Mesenchymal stem cell (in vitro differentiated cells and primary cell): Measurements from ENCODE around the gene CASKIN2.
"Not testable (repeated sequence)": the region's sequence is repeated elsewhere in the genome, so short reads cannot be mapped to it uniquely, and the experiment has no call there.

Experiments
- DNase-seq: peaks from one replicate; pipeline ENCODE4 v3.0.0-alpha.2; 2013
- H2AFZ ChIP-seq: one replicate; pipeline ENCODE4 v1.6.1; 2013; ENCODE audit warnings: low read depth, mild to moderate bottlenecking, control low read depth, inconsistent platforms, low read length, moderate library complexity
- H2AK5ac ChIP-seq: 2 replicates; pipeline ENCODE4 v1.6.1; 2013; ENCODE audit warnings: low read length, moderate library complexity, mild to moderate bottlenecking, inconsistent platforms; ENCODE audit not compliant: severe bottlenecking
- H2BK120ac ChIP-seq: one replicate; pipeline ENCODE4 v1.6.1; 2013; ENCODE audit warnings: low read depth, mild to moderate bottlenecking, inconsistent platforms, low read length, moderate library complexity
- H2BK12ac ChIP-seq, 2 experiments: one replicate each; pipeline ENCODE4 v1.6.1; 2013; ENCODE audit warnings: inconsistent platforms in 2 of 2, low read length in 2 of 2, mild to moderate bottlenecking in 2 of 2, moderate library complexity in 2 of 2, control low read depth in 1 of 2
- H2BK15ac ChIP-seq: one replicate; pipeline ENCODE4 v1.6.1; 2013; ENCODE audit warnings: mild to moderate bottlenecking, low read depth, inconsistent platforms; ENCODE audit not compliant: poor library complexity, severe bottlenecking
- H2BK5ac ChIP-seq: 2 replicates; pipeline ENCODE4 v1.6.1; 2013; ENCODE audit warnings: low read depth, mild to moderate bottlenecking, low read length, control low read depth, inconsistent platforms; ENCODE audit not compliant: poor library complexity, severe bottlenecking
- H3K14ac ChIP-seq, 2 experiments: one replicate each; pipeline ENCODE4 v1.6.1; 2013; ENCODE audit warnings: inconsistent platforms in 2 of 2, low read length in 2 of 2, control low read depth in 1 of 2, mild to moderate bottlenecking in 1 of 2, moderate library complexity in 1 of 2
- H3K18ac ChIP-seq, 2 experiments: one replicate each; pipeline ENCODE4 v1.6.1; 2013; ENCODE audit warnings: inconsistent platforms in 2 of 2, low read length in 2 of 2, control low read depth in 1 of 2, low read depth in 1 of 2, mild to moderate bottlenecking in 1 of 2
- H3K23ac ChIP-seq, 2 experiments: one replicate each; pipeline ENCODE4 v1.6.1; 2013; ENCODE audit warnings: inconsistent platforms in 2 of 2, low read length in 2 of 2, mild to moderate bottlenecking in 2 of 2, moderate library complexity in 2 of 2, control low read depth in 1 of 2
- H3K27ac ChIP-seq: 2 replicates; pipeline ENCODE4 v1.5.1; 2013; ENCODE audit warnings: mild to moderate bottlenecking, moderate library complexity, low read length, control low read depth, inconsistent platforms; ENCODE audit not compliant: poor library complexity, severe bottlenecking
- H3K27me3 ChIP-seq, 2 experiments: 2 replicates each; pipeline versions ENCODE4 v1.6.1 to v1.7.0; 2013; ENCODE audit warnings: low read length in 2 of 2, mild to moderate bottlenecking in 2 of 2, moderate library complexity in 2 of 2, control low read depth in 1 of 2, inconsistent platforms in 1 of 2; ENCODE audit not compliant: control insufficient read depth in 1 of 2, insufficient read depth in 1 of 2
- H3K36me3 ChIP-seq, 2 experiments: 2 replicates each; pipeline versions ENCODE4 v1.6.1 to v1.7.0; 2013; ENCODE audit warnings: low read length in 2 of 2, control low read depth in 1 of 2, inconsistent platforms in 1 of 2, low read depth in 1 of 2, mild to moderate bottlenecking in 1 of 2; ENCODE audit not compliant: insufficient read depth in 2 of 2, control insufficient read depth in 1 of 2
- H3K4ac ChIP-seq, 2 experiments: one replicate each; pipeline ENCODE4 v1.6.1; 2013; ENCODE audit warnings: inconsistent platforms in 2 of 2, low read length in 2 of 2, mild to moderate bottlenecking in 2 of 2, moderate library complexity in 2 of 2, control low read depth in 1 of 2, low read depth in 1 of 2
- H3K4me1 ChIP-seq: 2 replicates; pipeline ENCODE4 v1.6.1; 2013; ENCODE audit warnings: low read depth, low read length, control low read depth; ENCODE audit not compliant: control insufficient read depth, insufficient read depth
- H3K4me2 ChIP-seq: 2 replicates; pipeline ENCODE4 v1.6.1; 2013; ENCODE audit warnings: low read length, mild to moderate bottlenecking, inconsistent platforms; ENCODE audit not compliant: poor library complexity, severe bottlenecking
- H3K4me3 ChIP-seq, 2 experiments: 2 replicates each; pipeline versions ENCODE4 v1.5.1 to v1.7.0; 2013; ENCODE audit warnings: low read length in 2 of 2, mild to moderate bottlenecking in 2 of 2, control low read depth in 1 of 2, low read depth in 1 of 2; ENCODE audit not compliant: insufficient read depth in 1 of 2
- H3K79me1 ChIP-seq: replicated peaks from 2 replicates; pipeline ENCODE4 v1.6.1; 2013; ENCODE audit warnings: mild to moderate bottlenecking, control low read depth, low read length, inconsistent platforms; ENCODE audit not compliant: poor library complexity, severe bottlenecking
- H3K9ac ChIP-seq: 2 replicates; pipeline ENCODE4 v1.7.0; 2013; ENCODE audit warnings: mild to moderate bottlenecking, low read length, moderate library complexity
- H3K9me3 ChIP-seq: 2 replicates; pipeline ENCODE4 v1.7.0; 2013; ENCODE audit warnings: mild to moderate bottlenecking, low read length; ENCODE audit not compliant: control insufficient read depth
- H4K8ac ChIP-seq: one replicate; pipeline ENCODE4 v1.6.1; 2013; ENCODE audit warnings: inconsistent platforms, mild to moderate bottlenecking, low read length, moderate library complexity
- H4K91ac ChIP-seq: one replicate; pipeline ENCODE4 v1.6.1; 2013; ENCODE audit warnings: mild to moderate bottlenecking, low read length, inconsistent platforms
- WGBS: methylation state at CpG from one replicate; pipeline ENCODE4 v1.1.7; 2013; ENCODE audit warnings: mixed read lengths; 5-methylcytosine and 5-hydroxymethylcytosine counted together

CASKIN2 gene

DNA sequence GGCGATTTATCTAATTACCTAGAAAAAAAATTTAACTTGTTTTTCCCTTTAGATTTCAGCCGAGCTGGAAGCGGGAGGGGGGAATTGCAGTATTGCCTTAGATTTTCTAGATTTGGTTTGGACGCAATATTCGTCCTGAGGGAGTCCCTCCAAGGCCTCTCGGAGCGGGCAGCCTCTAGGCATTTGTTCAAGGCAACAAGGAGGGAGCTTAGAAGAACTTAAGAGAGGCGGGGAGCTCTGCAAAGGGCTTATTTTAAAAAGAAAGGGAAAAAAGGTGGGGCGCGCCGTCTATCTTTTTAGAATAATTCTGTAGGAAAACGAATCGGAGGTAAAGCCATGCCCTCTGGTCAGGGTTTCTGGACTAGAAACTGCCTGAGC, 59.3 kb downstream of the CASKIN2 start:
- H3K9me3 ChIP-seq = no peaks in the 10 kb centered on the region
- peak overlapping the region; percentile 55 for H3K4me2 ChIP-seq
- H2BK12ac ChIP-seq = no peak overlapping the region
- no peak overlapping the region for H4K91ac ChIP-seq
- peaks cover 17% of the 10 kb centered on the region for H3K79me1 ChIP-seq
- H2BK5ac ChIP-seq = no peak overlapping the region
- H2AK5ac ChIP-seq = no peak overlapping the region
- H3K23ac ChIP-seq = no peak overlapping the region
- H3K36me3 ChIP-seq = no peaks in the 10 kb centered on the region
- 10% methylated on average over 12 of the region's 13 CpGs for WGBS
- peak overlapping the region in 1 of 2 experiments; percentile 50 for H3K4ac ChIP-seq
- no peak for DNase-seq
- no peaks in the 10 kb centered on the region for H3K27me3 ChIP-seq
- peak overlapping the region; percentile 15 to 41 for H3K18ac ChIP-seq
- H3K4me3 ChIP-seq = peak overlapping the region in 1 of 2 experiments; percentile 96
- peak overlapping the region; percentile 99 for H3K9ac ChIP-seq
- H3K27ac ChIP-seq = peak overlapping the region; percentile 68
- no peak overlapping the region for H2AFZ ChIP-seq
- peaks cover 9% of the 10 kb centered on the region for H3K4me1 ChIP-seq
- H3K14ac ChIP-seq = no peak overlapping the region
- H4K8ac ChIP-seq = peak overlapping the region; percentile 71
- H2BK15ac ChIP-seq = peak overlapping the region; percentile 16
- H2BK120ac ChIP-seq = no peak overlapping the region

DNA sequence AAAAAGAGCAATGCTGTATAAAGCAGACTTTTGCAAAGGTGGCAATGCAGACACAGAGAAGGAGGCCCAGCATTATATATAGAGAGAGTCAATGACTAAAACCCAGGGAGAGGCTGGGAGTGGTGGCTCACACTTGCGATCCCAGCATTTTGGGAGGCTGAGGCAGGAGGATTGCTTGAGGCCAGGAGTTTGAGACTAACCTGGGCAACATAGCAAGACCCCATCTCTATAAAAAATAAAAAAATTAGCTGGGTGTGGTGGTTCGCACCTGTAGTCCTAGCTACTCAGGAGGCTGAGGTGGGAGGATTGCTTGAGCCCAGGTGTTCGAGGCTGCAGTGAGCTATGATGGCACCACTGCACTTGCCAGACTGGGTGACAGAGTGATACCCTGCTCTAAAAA, 60.7 kb downstream of the CASKIN2 start:
- H3K14ac ChIP-seq, H4K8ac ChIP-seq, H2BK5ac ChIP-seq, H2AFZ ChIP-seq, H3K4me1 ChIP-seq, H2BK12ac ChIP-seq, H3K23ac ChIP-seq, H3K9me3 ChIP-seq, H2BK120ac ChIP-seq, H4K91ac ChIP-seq, DNase-seq, H2AK5ac ChIP-seq, H3K4ac ChIP-seq, H2BK15ac ChIP-seq, H3K36me3 ChIP-seq, H3K4me3 ChIP-seq, H3K27me3 ChIP-seq, H3K18ac ChIP-seq, H3K4me2 ChIP-seq, H3K9ac ChIP-seq: not testable (repeated sequence)
- Histone ChIP-seq H3K27ac (peak overlapping the region; percentile 79), H3K79me1 (peaks cover 14% of the 10 kb centered on the region)
- WGBS = 90% methylated on average over 2 of the region's 3 CpGs

DNA sequence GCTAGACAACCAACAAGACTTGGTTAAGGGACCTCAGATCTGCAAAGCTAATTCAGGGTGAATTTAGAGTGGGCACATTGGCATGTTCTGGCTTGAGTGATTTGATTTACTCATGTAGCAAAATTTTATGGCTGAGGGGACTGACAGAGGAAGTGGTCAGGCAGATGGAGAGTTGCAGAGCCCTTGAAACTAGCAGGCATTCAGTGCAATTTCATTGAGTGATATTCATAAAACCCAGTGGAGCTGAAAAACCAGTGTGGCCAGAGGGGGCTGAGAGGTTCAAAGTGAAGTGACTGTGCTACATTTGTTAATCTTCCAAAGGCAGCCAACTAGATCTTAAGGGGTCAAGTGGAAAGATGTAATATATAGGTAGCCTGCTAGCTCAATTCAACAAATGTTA, 61.1 kb downstream of the CASKIN2 start:
- no peak overlapping the region for H2AFZ ChIP-seq

DNA sequence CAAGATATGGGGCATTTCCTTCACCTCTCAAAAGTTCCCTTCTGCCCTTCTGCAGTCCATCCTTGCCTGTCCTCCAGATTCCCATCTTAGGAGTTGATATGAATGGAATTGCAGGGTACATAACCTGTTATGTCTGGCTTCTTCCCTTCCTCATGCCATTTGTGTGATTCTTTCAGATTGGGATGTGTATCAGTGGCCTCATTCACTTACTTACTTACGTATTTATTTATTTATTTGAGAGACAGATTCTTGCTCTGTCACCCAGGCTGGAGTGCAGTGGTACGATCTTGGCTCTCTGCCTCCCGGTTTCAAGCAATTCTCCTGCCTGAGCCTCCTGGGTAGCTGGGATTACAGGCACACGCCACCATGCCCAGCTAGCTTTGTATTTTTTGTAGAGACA, 65.1 kb downstream of the CASKIN2 start:
- DNase-seq = no peak
- no peak overlapping the region for H2BK12ac ChIP-seq
- H3K79me1 ChIP-seq = no peaks in the 10 kb centered on the region
- no peak overlapping the region for H2AK5ac ChIP-seq
- no peak overlapping the region for H3K18ac ChIP-seq
- no peak overlapping the region for H3K4me2 ChIP-seq
- no peak overlapping the region for H3K23ac ChIP-seq
- H3K27ac ChIP-seq = no peak overlapping the region
- H4K8ac ChIP-seq = no peak overlapping the region
- no peak overlapping the region for H2BK5ac ChIP-seq
- H3K9me3 ChIP-seq = no peaks in the 10 kb centered on the region
- H3K4me3 ChIP-seq = no peak overlapping the region
- H3K4me1 ChIP-seq = peaks cover 9% of the 10 kb centered on the region
- H3K4ac ChIP-seq = no peak overlapping the region
- H2BK120ac ChIP-seq = no peak overlapping the region
- no peak overlapping the region for H3K14ac ChIP-seq
- no peak overlapping the region for H2BK15ac ChIP-seq
- H2AFZ ChIP-seq = no peak overlapping the region
- H3K9ac ChIP-seq = no peak overlapping the region
- no peak overlapping the region for H4K91ac ChIP-seq
- no peaks in the 10 kb centered on the region for H3K27me3 ChIP-seq
- WGBS = 99% methylated on average over 4 of the region's 4 CpGs
- no peaks in the 10 kb centered on the region for H3K36me3 ChIP-seq

More for the DNA sequence above, 61.1 kb downstream of the CASKIN2 start:
- H2BK15ac ChIP-seq = no peak overlapping the region
- H3K18ac ChIP-seq = no peak overlapping the region
- no peak overlapping the region for H4K8ac ChIP-seq
- peak overlapping the region; percentile 79 for H3K27ac ChIP-seq
- H3K79me1 ChIP-seq = peaks cover 12% of the 10 kb centered on the region
- H3K36me3 ChIP-seq = no peaks in the 10 kb centered on the region
- peaks cover 9% of the 10 kb centered on the region for H3K4me1 ChIP-seq
- no peak overlapping the region for H3K4me2 ChIP-seq
- no peak overlapping the region for H2BK120ac ChIP-seq
- H2BK12ac ChIP-seq = no peak overlapping the region
- no peak overlapping the region for H3K23ac ChIP-seq
- no peaks in the 10 kb centered on the region for H3K9me3 ChIP-seq
- no peak overlapping the region for H3K14ac ChIP-seq
- H3K4ac ChIP-seq = no peak overlapping the region
- no peak overlapping the region for H4K91ac ChIP-seq
- no peak for DNase-seq
- H2BK5ac ChIP-seq = no peak overlapping the region
- no peak overlapping the region for H2AK5ac ChIP-seq
- H3K9ac ChIP-seq = no peak overlapping the region
- H3K27me3 ChIP-seq = no peaks in the 10 kb centered on the region
- no peak overlapping the region for H3K4me3 ChIP-seq
